GM06990 (cell line): ENCODE results near the gene SMYD1.
"Not testable (repeated sequence)": the region's sequence is repeated elsewhere in the genome, so short reads cannot be mapped to it uniquely, and the experiment has no call there.

ENCODE experiments used
- DNase-seq: peaks from one replicate; pipeline ENCODE4 v3.0.0-alpha.2; 2011; ENCODE audit not compliant: insufficient read length; ENCODE audit errors: extremely low read depth
- H3K27me3 ChIP-seq: replicated peaks from 2 replicates; pipeline ENCODE4 v1.6.0; 2011; ENCODE audit warnings: low read length; ENCODE audit not compliant: control insufficient read depth, insufficient read depth
- H3K36me3 ChIP-seq: 2 replicates; pipeline ENCODE4 v1.5.1; 2011; ENCODE audit warnings: low read length; ENCODE audit not compliant: control insufficient read depth, insufficient read depth
- H3K4me3 ChIP-seq: replicated peaks from 2 replicates; pipeline ENCODE4 v1.5.1; 2011; ENCODE audit warnings: low read depth, mild to moderate bottlenecking, control low read depth, low read length
- TF ChIP-seq, protein P1 (sequence below): IDR thresholded peaks from 2 replicates; pipeline ENCODE4 v1.5.1; 2011; ENCODE audit warnings: low read length, control low read depth, mild to moderate bottlenecking, inconsistent platforms; ENCODE audit not compliant: insufficient read depth, poor library complexity, severe bottlenecking

The SMYD1 gene

DNA sequence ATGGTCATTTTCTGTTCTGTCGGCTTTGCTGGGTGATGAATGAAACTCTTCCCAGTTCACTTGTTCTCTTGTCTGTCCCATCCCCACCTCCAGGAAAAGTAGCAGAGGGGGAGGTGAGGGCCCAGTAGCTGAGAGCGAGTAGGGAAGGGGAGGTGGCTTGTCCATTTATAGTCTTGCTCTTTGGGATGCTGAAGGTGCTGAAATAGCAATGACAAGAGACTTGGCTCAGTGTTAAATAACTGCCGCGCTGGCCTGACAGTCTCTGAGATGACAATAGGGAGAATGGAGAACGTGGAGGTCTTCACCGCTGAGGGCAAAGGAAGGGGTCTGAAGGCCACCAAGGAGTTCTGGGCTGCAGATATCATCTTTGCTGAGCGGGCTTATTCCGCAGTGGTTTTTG is at the start of gene SMYD1:
SMYD1 (plus strand) TSS at position 228 of the 400 bp plus-strand sequence; CDS start at position 268, 40 bp downstream.
- no peaks in the 10 kb centered on the region for H3K27me3 ChIP-seq
- TF ChIP-seq, protein P1, sequence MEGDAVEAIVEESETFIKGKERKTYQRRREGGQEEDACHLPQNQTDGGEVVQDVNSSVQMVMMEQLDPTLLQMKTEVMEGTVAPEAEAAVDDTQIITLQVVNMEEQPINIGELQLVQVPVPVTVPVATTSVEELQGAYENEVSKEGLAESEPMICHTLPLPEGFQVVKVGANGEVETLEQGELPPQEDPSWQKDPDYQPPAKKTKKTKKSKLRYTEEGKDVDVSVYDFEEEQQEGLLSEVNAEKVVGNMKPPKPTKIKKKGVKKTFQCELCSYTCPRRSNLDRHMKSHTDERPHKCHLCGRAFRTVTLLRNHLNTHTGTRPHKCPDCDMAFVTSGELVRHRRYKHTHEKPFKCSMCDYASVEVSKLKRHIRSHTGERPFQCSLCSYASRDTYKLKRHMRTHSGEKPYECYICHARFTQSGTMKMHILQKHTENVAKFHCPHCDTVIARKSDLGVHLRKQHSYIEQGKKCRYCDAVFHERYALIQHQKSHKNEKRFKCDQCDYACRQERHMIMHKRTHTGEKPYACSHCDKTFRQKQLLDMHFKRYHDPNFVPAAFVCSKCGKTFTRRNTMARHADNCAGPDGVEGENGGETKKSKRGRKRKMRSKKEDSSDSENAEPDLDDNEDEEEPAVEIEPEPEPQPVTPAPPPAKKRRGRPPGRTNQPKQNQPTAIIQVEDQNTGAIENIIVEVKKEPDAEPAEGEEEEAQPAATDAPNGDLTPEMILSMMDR = no peak
- DNase-seq = no peak
- H3K4me3 ChIP-seq = no peak within 1 kb of the TSS
- H3K36me3 ChIP-seq = no peaks in the 10 kb centered on the region

DNA sequence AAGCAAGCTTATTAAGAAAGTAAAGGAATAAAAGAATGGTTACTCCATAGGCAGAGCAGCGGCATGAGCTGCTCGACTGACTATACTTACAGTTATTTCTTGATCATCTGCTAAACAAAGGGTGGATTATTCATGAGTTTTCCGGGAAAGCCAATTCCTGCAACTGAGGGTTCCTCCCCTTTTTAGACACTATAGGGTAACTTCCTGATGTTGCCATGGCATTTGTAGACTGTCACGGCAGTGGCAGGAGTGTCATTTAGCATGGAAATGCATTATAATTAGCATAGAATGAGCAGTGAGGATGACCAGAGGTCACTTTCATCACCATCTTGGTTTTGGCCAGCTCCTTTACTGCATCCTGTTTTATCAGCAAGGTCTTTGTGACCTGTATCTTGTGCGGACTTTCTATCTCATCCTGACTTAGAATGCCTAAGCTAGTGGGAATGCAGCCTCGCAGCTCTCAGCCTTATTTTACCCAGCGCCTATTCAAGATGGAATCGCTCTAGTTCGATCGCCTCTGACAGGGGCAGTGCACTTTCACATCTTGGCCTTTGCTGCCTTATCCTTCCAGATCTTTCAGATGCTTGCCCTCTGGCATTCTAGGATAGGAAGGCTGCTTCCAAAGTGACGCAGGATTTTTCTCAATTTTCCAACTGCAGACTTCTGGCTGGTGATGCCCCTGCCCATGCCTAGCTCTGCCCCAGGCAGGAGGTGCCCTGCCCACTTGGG is 49.4 kb upstream of the SMYD1 start:
- H3K4me3 ChIP-seq, DNase-seq, H3K27me3 ChIP-seq, H3K36me3 ChIP-seq: not testable (repeated sequence)

DNA sequence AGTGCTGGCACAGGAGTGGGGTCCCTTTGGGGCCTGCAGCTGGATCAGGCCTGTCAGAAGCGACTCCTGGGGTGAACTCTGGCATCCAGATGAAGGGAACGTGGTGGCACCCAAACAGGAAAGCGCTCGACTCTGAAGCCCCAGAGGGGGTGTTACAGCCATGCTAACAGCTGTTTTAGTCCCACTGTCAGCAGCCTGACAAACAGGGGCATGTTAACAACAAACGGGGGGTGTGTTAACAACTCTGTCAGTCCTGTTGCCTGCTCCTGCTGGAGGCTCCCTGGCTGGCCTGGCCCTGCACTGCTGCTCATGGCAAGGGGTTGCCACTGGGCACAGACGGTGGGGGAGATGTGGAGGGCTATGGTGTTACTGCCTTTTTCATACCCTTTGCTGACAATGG is 48.7 kb upstream of the SMYD1 start:
- DNase-seq = no peak
- Histone ChIP-seq H3K36me3 (no peaks in the 10 kb centered on the region), H3K27me3 (no peaks in the 10 kb centered on the region), H3K4me3 (no peak overlapping the region)
- TF ChIP-seq, protein P1 = no peak

DNA sequence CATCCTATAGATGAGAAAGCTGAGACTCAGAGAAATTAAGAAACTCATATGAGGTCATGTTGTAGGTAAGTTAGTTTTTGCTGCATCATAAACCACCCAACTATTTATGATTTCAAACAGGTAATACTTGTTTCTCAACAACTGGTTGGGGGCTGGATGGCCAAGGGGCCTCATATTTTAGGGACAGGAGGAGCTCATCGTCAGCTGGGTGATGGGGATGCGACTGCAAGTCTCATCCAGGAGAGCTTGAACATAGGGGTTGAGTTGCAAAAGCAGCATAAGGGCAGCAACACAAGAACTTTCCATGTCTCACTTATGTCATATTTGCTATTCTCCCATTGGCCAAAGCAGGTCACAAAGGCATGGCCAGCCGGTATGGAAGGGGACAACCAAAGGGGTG is 47.6 kb upstream of the SMYD1 start:
- TF ChIP-seq, protein P1 = no peak
- no peak for DNase-seq
- Histone ChIP-seq H3K4me3 (no peak overlapping the region), H3K36me3 (no peaks in the 10 kb centered on the region), H3K27me3 (no peaks in the 10 kb centered on the region)

DNA sequence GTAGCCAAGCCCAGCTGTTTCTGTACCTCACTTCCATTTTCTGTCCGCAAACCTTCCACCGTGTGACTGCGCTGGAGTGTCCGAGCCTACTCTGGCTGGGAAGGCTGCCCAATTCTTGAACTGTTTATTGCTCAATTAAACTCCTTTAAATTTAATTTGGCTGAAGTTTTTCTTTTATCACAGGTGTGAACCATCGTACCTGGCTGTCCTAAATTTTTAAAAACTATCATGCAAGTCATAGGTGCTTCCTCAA is 45.0 kb upstream of the SMYD1 start:
- no peak for DNase-seq
- TF ChIP-seq, protein P1 = no peak
- H3K4me3 ChIP-seq = no peak overlapping the region
- no peaks in the 10 kb centered on the region for H3K36me3 ChIP-seq
- H3K27me3 ChIP-seq = no peaks in the 10 kb centered on the region

DNA sequence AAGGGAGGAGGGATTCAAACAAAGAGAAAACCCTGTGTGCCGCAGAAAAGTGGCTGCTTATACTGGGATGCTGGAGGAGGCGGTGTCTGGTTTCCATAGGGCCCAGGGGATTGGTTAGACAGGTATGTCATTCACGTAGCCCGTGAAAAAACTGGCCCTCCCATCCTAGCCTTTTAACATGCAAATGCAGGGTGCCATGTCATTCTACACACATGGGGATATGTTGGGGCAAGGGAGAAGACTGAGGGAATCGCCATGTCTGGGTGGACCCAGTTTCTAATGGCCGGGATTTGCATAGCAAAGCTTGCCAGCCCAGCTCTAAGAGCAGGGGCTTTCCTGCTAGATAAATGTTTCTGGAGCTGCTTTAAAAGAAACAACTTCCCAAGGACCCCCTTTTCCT is 43.1 kb upstream of the SMYD1 start:
- Histone ChIP-seq H3K36me3 (no peaks in the 10 kb centered on the region), H3K27me3 (no peaks in the 10 kb centered on the region), H3K4me3 (no peak overlapping the region)
- TF ChIP-seq, protein P1 = no peak
- no peak for DNase-seq
